ENCODE measurements around the gene PKD1.
"Not testable (repeated sequence)": the region's sequence is repeated elsewhere in the genome, so short reads cannot be mapped to it uniquely, and the experiment has no call there.

PKD1 gene

GRCh38 chr16:2105769-2106168 lies 29.9 kb downstream of the PKD1 start:
- DNase-seq: not testable (repeated sequence)

- not testable (repeated sequence) for DNase-seq
Measured at GRCh38 chr16:2105291-2105690, 30.4 kb downstream of the PKD1 start.

- DNase-seq: not testable (repeated sequence)
Measured at GRCh38 chr16:2104464-2104863, 31.2 kb downstream of the PKD1 start.

- no peak for DNase-seq
Measured at GRCh38 chr16:2102471-2102870, 33.2 kb downstream of the PKD1 start.

- not testable (repeated sequence) for DNase-seq
Measured at GRCh38 chr16:2101581-2101980, 34.1 kb downstream of the PKD1 start.

GRCh38 chr16:2097689-2098088 lies 38.0 kb downstream of the PKD1 start:
- DNase-seq: not testable (repeated sequence)

- no peak for DNase-seq
Measured at GRCh38 chr16:2096853-2097595, 38.7 kb downstream of the PKD1 start.

GRCh38 chr16:2095918-2096582 lies 39.6 kb downstream of the PKD1 start:
- no peak for DNase-seq

- DNase-seq: no peak
Measured at GRCh38 chr16:2095315-2095853, 40.3 kb downstream of the PKD1 start.

- DNase-seq: no peak
Measured at GRCh38 chr16:2093793-2094192, 41.9 kb downstream of the PKD1 start.

GRCh38 chr16:2092866-2093265 lies 42.8 kb downstream of the PKD1 start:
- DNase-seq: no peak

GRCh38 chr16:2092256-2092620 lies 43.5 kb downstream of the PKD1 start:
- no peak for DNase-seq

- DNase-seq: no peak
Measured at GRCh38 chr16:2091547-2092255, 44.0 kb downstream of the PKD1 start.

- no peak for DNase-seq
Measured at GRCh38 chr16:2090777-2091546, 44.7 kb downstream of the PKD1 start.

- DNase-seq: no peak
Measured at GRCh38 chr16:2090481-2090776, 45.3 kb downstream of the PKD1 start.

GRCh38 chr16:2089706-2090480 lies 45.8 kb downstream of the PKD1 start:
- DNase-seq: no peak

GRCh38 chr16:2088759-2089358 lies 46.8 kb downstream of the PKD1 start:
- no peak for DNase-seq

- no peak for DNase-seq
Measured at GRCh38 chr16:2087748-2088631, 47.7 kb downstream of the PKD1 start.

GRCh38 chr16:2086812-2087747 lies 48.6 kb downstream of the PKD1 start:
- DNase-seq: no peak
